Effector memory CD8-positive, alpha-beta T cell (primary cell): Measurements from ENCODE around the gene TCAP.
"Not testable (repeated sequence)": the region's sequence is repeated elsewhere in the genome, so short reads cannot be mapped to it uniquely, and the experiment has no call there.

Experiments
- ATAC-seq: fragments of 150-1000 bp; cut with Tn5 transposase; replicated peaks from 2 replicates; pipeline ENCODE4 v1.10.0; 2021; ENCODE audit warnings: mild to moderate bottlenecking, moderate library complexity
- DNase-seq, 3 experiments: peaks; one replicate each; pipeline ENCODE4 v3.0.0; 2021
- H3K27ac Mint-ChIP-seq, 2 donors: one replicate each; pipeline ENCODE4 v1.8.0; 2022; ENCODE audit warnings: mild to moderate bottlenecking in 2 of 2, mixed read lengths in 2 of 2, moderate library complexity in 2 of 2
- H3K27me3 Mint-ChIP-seq, 2 donors: one replicate each; pipeline ENCODE4 v1.8.0; 2022; ENCODE audit warnings: mixed read lengths in 2 of 2
- H3K36me3 Mint-ChIP-seq: one replicate; pipeline ENCODE4 v1.8.0; 2022; ENCODE audit warnings: mild to moderate bottlenecking, moderate library complexity, mixed read lengths; ENCODE audit not compliant: insufficient read depth
- H3K4me1 Mint-ChIP-seq, 2 donors: one replicate each; pipeline ENCODE4 v1.8.0; 2022; ENCODE audit warnings: low read depth in 2 of 2, mixed read lengths in 2 of 2
- H3K4me3 Mint-ChIP-seq, 2 donors: one replicate each; pipeline ENCODE4 v1.8.0; 2022; ENCODE audit warnings: mild to moderate bottlenecking in 2 of 2, mixed read lengths in 2 of 2, moderate library complexity in 2 of 2
- H3K9me3 Mint-ChIP-seq, 2 donors: one replicate each; pipeline ENCODE4 v1.8.0; 2022; ENCODE audit warnings: mixed read lengths in 2 of 2

Gene TCAP

GRCh38 chr17:39709319-39709997, 44.3 kb downstream of the TCAP start:
- Mint-ChIP-seq H3K9me3 (no peaks in the 10 kb centered on the region), H3K27me3 (no peaks in the 10 kb centered on the region), H3K27ac (peak overlapping the region; percentile 62 to 88), H3K4me1 (peaks cover 20% of the 10 kb centered on the region in 2 donors), H3K36me3 (no peaks in the 10 kb centered on the region), H3K4me3 (peak overlapping the region; percentile 56 to 61)
- ATAC-seq (peak; percentile 66), DNase-seq (no peak)

- DNase-seq (no peak), ATAC-seq (no peak)
- Mint-ChIP-seq H3K27me3 (no peaks in the 10 kb centered on the region), H3K36me3 (no peaks in the 10 kb centered on the region), H3K27ac (peak overlapping the region; percentile 62 to 88), H3K4me3 (peak overlapping the region; percentile 56 to 61), H3K4me1 (peaks cover 20% of the 10 kb centered on the region in 2 donors), H3K9me3 (no peaks in the 10 kb centered on the region)
Observed at GRCh38 chr17:39709998-39710964, 45.1 kb downstream of the TCAP start.

- H3K27me3 Mint-ChIP-seq, H3K36me3 Mint-ChIP-seq, H3K27ac Mint-ChIP-seq, H3K4me3 Mint-ChIP-seq, ATAC-seq, H3K9me3 Mint-ChIP-seq, DNase-seq: not testable (repeated sequence)
- peaks cover 20% of the 10 kb centered on the region in 2 donors for H3K4me1 Mint-ChIP-seq
Observed at GRCh38 chr17:39711071-39711470, 45.9 kb downstream of the TCAP start.

- no peak overlapping the region for H3K27ac Mint-ChIP-seq
- H3K4me3 Mint-ChIP-seq, result no peak overlapping the region
- no peaks in the 10 kb centered on the region for H3K36me3 Mint-ChIP-seq
- no peaks in the 10 kb centered on the region for H3K27me3 Mint-ChIP-seq
- H3K4me1 Mint-ChIP-seq, result peaks cover 17 to 19% of the 10 kb centered on the region in 2 donors
- DNase-seq (no peak), ATAC-seq (no peak)
- H3K9me3 Mint-ChIP-seq, result no peaks in the 10 kb centered on the region
Observed at GRCh38 chr17:39711851-39712250, 46.7 kb downstream of the TCAP start.

GRCh38 chr17:39714234-39714633, 49.1 kb downstream of the TCAP start:
- no peak for DNase-seq
- no peak overlapping the region for H3K27ac Mint-ChIP-seq

GRCh38 chr17:39715375-39716072, 50.4 kb downstream of the TCAP start:
- no peak overlapping the region for H3K4me3 Mint-ChIP-seq
- DNase-seq (no peak), ATAC-seq (no peak)
- no peaks in the 10 kb centered on the region for H3K27me3 Mint-ChIP-seq
- H3K4me1 Mint-ChIP-seq, result no peaks in the 10 kb centered on the region
- no peaks in the 10 kb centered on the region for H3K36me3 Mint-ChIP-seq
- H3K27ac Mint-ChIP-seq, result no peak overlapping the region
- no peaks in the 10 kb centered on the region for H3K9me3 Mint-ChIP-seq

More at GRCh38 chr17:39714234-39714633, 49.1 kb downstream of the TCAP start:
- Mint-ChIP-seq H3K4me1 (peaks cover 5 to 6% of the 10 kb centered on the region in 2 donors), H3K4me3 (no peak overlapping the region), H3K9me3 (no peaks in the 10 kb centered on the region), H3K36me3 (no peaks in the 10 kb centered on the region), H3K27me3 (no peaks in the 10 kb centered on the region)
- ATAC-seq, result no peak
